CD4-positive, alpha-beta T cell (primary cell): ENCODE results near the gene FUBP1. TPM values are rescaled to one million over a fixed set of nuclear protein-coding genes. Genes with fewer than 3 reads are reported as not detected.

ENCODE experiments used
- ATAC-seq: fragments of 200-7000 bp; cut with Tn5 transposase; one replicate; pipeline ENCODE4 v1.10.0; 2022; ENCODE audit warnings: mild to moderate bottlenecking; ENCODE audit not compliant: poor library complexity
- CTCF ChIA-PET: fragments of 350-600 bp; sonication (Branson Sonifier 250); formaldehyde crosslinking; loops from one replicate; lab custom pipeline; 2021; ENCODE audit warnings: antibody characterized with exemption, inconsistent platforms; lab: Charles Lee
- POLR2A ChIA-PET: fragments of 350-600 bp; sonication (Branson Sonifier 250); formaldehyde crosslinking; loops from one replicate; lab custom pipeline; 2021; ENCODE audit warnings: antibody characterized with exemption, inconsistent platforms; lab: Charles Lee
- DNase-seq, 14 experiments: peaks; one replicate each; pipeline ENCODE4 v3.0.0-alpha.2; 2013 to 2020; ENCODE audit warnings: mixed read lengths in 2 of 14
- H3K27ac ChIP-seq, 2 donors: one replicate each; pipeline versions ENCODE4 v1.5.1 to v1.7.0; 2013; ENCODE audit warnings: low read length in 2 of 2, low read depth in 1 of 2, mild to moderate bottlenecking in 1 of 2
- H3K27me3 ChIP-seq, 2 experiments: 1 replicate in 1 of 2; 2 replicates in 1 of 2; pipeline versions ENCODE4 v1.6.1 to v1.7.0; 2013; ENCODE audit warnings: low read length in 2 of 2, control low read depth in 1 of 2, mild to moderate bottlenecking in 1 of 2, moderate library complexity in 1 of 2; ENCODE audit not compliant: insufficient read depth in 2 of 2, control insufficient read depth in 1 of 2
- H3K36me3 ChIP-seq: one replicate; pipeline ENCODE4 v1.6.1; 2013; ENCODE audit warnings: low read length, control low read depth; ENCODE audit not compliant: insufficient read depth
- H3K4me1 ChIP-seq: one replicate; pipeline ENCODE4 v1.6.1; 2013; ENCODE audit warnings: low read length, control low read depth; ENCODE audit not compliant: insufficient read depth
- H3K4me3 ChIP-seq: one replicate; pipeline ENCODE4 v1.5.1; 2013; ENCODE audit warnings: mild to moderate bottlenecking, low read length, moderate library complexity
- H3K9me3 ChIP-seq, 2 experiments: 1 replicate in 1 of 2; 2 replicates in 1 of 2; pipeline versions ENCODE4 v1.6.1 to v1.7.0; 2013; ENCODE audit warnings: low read length in 2 of 2, mild to moderate bottlenecking in 2 of 2, control low read depth in 1 of 2, moderate library complexity in 1 of 2; ENCODE audit not compliant: control insufficient read depth in 1 of 2, insufficient read depth in 1 of 2
- H3K27ac Mint-ChIP-seq: one replicate; pipeline ENCODE4 v1.8.0; 2020; ENCODE audit warnings: mixed read lengths
- H3K27me3 Mint-ChIP-seq: one replicate; pipeline ENCODE4 v1.8.0; 2021; ENCODE audit warnings: mixed read lengths
- H3K36me3 Mint-ChIP-seq: one replicate; pipeline ENCODE4 v1.8.0; 2021; ENCODE audit warnings: low read depth, mixed read lengths
- H3K4me1 Mint-ChIP-seq: one replicate; pipeline ENCODE4 v1.8.0; 2021; ENCODE audit warnings: low read depth, mixed read lengths
- H3K4me3 Mint-ChIP-seq: one replicate; pipeline ENCODE4 v1.8.0; 2020; ENCODE audit warnings: mild to moderate bottlenecking, mixed read lengths
- H3K9me3 Mint-ChIP-seq: one replicate; pipeline ENCODE4 v1.8.0; 2020; ENCODE audit warnings: mixed read lengths
- intact Hi-C, 2 experiments: fragments of 100-400 bp; cut with DNase I in 1 of 2; cut with micrococcal nuclease in 1 of 2; formaldehyde crosslinking; loops; one replicate each; pipeline versions ENCODE4 v1.15.1 to v1.9.0; 2023 to 2025; cut with DNase I, micrococcal nuclease
- total RNA-seq, 174 experiments: library from RNA in 2 of 174; stranded (reverse) in 2 of 174; gene quantifications; one replicate each; pipeline ENCODE4 v1.2.3 and lab custom pipeline; 2021 to 2026
- TF ChIP-seq, protein P1 (sequence below): fragments of 200-600 bp; IDR thresholded peaks from one replicate; pipeline ENCODE4 v1.8.0; 2022; ENCODE audit warnings: antibody characterized with exemption, mild to moderate bottlenecking

Gene FUBP1
- total RNA-seq, 2 experiments from 2014 or later, result 196 to 202 TPM

DNA sequence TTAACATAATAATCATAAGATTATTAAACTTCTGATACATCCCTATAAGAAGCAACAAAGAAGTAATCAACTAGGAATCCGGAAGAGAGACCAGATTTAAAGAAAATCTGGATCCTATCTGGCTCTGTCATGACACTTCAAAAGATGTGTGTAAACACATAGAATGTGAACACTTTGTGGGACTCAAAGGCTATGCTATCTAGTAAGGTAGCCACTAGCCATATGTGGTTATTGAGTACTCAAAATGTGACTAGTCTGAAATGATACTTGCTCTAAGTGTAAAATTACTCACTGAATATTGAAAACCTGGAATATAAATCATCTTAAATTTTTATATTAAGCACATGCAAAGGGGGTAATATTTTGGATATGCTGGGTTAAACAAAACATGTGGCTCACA is 8.7 kb downstream of the FUBP1 start:
- peaks cover 86% of the 10 kb centered on the region for H3K36me3 Mint-ChIP-seq
- no peaks in the 10 kb centered on the region for H3K9me3 Mint-ChIP-seq
- intact Hi-C loops, result loop anchor here (1.0 to 10.0 kb wide), 3 partner anchors 8 to 285 kb away; partner anchors contain the start of gene ZZZ3 (in 1 of the 2)
- CTCF ChIA-PET, result no interaction called here
- no peaks in the 10 kb centered on the region for H3K27me3 ChIP-seq
- H3K27ac Mint-ChIP-seq, result no peak overlapping the region
- POLR2A ChIA-PET, result interaction anchor here (7.8 kb wide), 1 partner anchor 8 kb away, joined by 67 read pairs; the partner anchor contains the start of gene FUBP1
- peaks cover 24% of the 10 kb centered on the region for H3K4me1 ChIP-seq
- H3K27ac ChIP-seq, result no peak overlapping the region
- H3K36me3 ChIP-seq, result peaks cover 75% of the 10 kb centered on the region
- H3K9me3 ChIP-seq, result no peaks in the 10 kb centered on the region
- DNase-seq (no peak), ATAC-seq (no peak)
- H3K27me3 Mint-ChIP-seq, result no peaks in the 10 kb centered on the region
- TF ChIP-seq, protein P1, sequence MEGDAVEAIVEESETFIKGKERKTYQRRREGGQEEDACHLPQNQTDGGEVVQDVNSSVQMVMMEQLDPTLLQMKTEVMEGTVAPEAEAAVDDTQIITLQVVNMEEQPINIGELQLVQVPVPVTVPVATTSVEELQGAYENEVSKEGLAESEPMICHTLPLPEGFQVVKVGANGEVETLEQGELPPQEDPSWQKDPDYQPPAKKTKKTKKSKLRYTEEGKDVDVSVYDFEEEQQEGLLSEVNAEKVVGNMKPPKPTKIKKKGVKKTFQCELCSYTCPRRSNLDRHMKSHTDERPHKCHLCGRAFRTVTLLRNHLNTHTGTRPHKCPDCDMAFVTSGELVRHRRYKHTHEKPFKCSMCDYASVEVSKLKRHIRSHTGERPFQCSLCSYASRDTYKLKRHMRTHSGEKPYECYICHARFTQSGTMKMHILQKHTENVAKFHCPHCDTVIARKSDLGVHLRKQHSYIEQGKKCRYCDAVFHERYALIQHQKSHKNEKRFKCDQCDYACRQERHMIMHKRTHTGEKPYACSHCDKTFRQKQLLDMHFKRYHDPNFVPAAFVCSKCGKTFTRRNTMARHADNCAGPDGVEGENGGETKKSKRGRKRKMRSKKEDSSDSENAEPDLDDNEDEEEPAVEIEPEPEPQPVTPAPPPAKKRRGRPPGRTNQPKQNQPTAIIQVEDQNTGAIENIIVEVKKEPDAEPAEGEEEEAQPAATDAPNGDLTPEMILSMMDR, result no peak
- H3K4me3 Mint-ChIP-seq, result no peak overlapping the region
- H3K4me3 ChIP-seq, result no peak overlapping the region
- H3K4me1 Mint-ChIP-seq, result peaks cover 77% of the 10 kb centered on the region

DNA sequence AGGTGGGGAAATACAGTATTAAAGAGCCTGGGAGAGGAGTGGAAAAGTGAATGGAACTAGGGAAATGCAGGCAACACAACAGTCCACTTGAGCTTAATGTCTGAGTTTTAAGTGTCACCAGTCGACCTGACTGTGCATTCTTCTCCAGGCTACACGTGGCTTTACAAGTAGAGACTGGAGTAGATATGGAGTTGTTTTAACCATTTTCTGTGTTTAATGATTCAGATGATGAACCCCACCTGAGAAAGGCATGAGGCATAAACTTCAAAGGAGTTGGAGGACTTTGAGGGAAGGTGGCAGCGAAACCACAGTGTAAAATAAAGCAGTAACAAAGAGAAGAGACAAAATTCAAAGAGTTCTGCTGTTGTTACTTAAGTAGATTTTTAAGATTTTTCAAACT is 12.6 kb downstream of the FUBP1 start:
- H3K4me1 Mint-ChIP-seq, result peaks cover 62% of the 10 kb centered on the region
- peak overlapping the region; percentile 58 for H3K27ac Mint-ChIP-seq
- ChIA-PET POLR2A (interaction anchor here (7.8 kb wide), 1 partner anchor 12 kb away, joined by 67 read pairs; the partner anchor contains the start of gene FUBP1), CTCF (interaction anchor here (1.1 to 1.8 kb wide), 2 partner anchors 19 to 148 kb away, joined by 4 read pairs; no protein-coding TSS in a partner anchor)
- no peak for ATAC-seq
- no peak overlapping the region for H3K4me3 ChIP-seq
- intact Hi-C loops, result loop anchor here in 1 of 2 experiments (5.0 kb wide), 1 partner anchor 41 kb away; no protein-coding TSS in a partner anchor
- H3K36me3 ChIP-seq, result peaks cover 96% of the 10 kb centered on the region
- no peak overlapping the region for H3K27ac ChIP-seq
- H3K27me3 ChIP-seq, result no peaks in the 10 kb centered on the region
- H3K36me3 Mint-ChIP-seq, result peaks cover 95% of the 10 kb centered on the region
- H3K4me3 Mint-ChIP-seq, result no peak overlapping the region
- H3K27me3 Mint-ChIP-seq, result no peaks in the 10 kb centered on the region
- peaks cover 3% of the 10 kb centered on the region for H3K4me1 ChIP-seq
- no peak for DNase-seq
- no peaks in the 10 kb centered on the region for H3K9me3 Mint-ChIP-seq
- TF ChIP-seq, protein P1, result no peak
- no peaks in the 10 kb centered on the region for H3K9me3 ChIP-seq

DNA sequence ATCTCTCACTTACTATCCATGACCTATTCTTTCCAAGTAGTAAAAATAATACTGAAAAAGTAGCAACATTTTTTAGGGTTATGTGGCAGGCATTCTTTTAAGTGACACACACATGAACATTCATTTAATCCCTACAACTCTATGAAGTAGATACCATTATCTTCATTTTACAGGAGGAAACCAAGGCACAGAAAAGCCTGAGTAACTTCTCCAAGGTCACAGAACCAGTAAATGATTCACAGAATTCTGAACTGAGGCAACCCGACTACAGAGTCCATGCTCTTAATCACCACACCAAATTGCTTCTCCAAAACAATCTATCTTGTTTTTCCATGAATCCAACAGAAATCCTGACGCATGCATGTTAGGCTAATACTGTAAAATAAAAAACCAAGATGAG is 17.5 kb downstream of the FUBP1 start:
- ChIA-PET CTCF (no interaction called here), POLR2A (no interaction called here)
- intact Hi-C loops, result loop anchor here in 1 of 2 experiments (5.0 kb wide), 1 partner anchor 234 kb away; no protein-coding TSS in a partner anchor
- H3K36me3 Mint-ChIP-seq, result peaks cover 96% of the 10 kb centered on the region
- H3K4me3 Mint-ChIP-seq, result no peak overlapping the region
- DNase-seq (no peak), ATAC-seq (no peak)
- H3K27ac Mint-ChIP-seq, result no peak overlapping the region
- H3K9me3 Mint-ChIP-seq, result no peaks in the 10 kb centered on the region
- no peaks in the 10 kb centered on the region for H3K9me3 ChIP-seq
- peaks cover 34% of the 10 kb centered on the region for H3K4me1 Mint-ChIP-seq
- no peak overlapping the region for H3K27ac ChIP-seq
- no peak overlapping the region for H3K4me3 ChIP-seq
- H3K27me3 Mint-ChIP-seq, result no peaks in the 10 kb centered on the region
- peaks cover 98% of the 10 kb centered on the region for H3K36me3 ChIP-seq
- TF ChIP-seq, protein P1, result no peak
- no peaks in the 10 kb centered on the region for H3K27me3 ChIP-seq
- H3K4me1 ChIP-seq, result no peaks in the 10 kb centered on the region
